ENCODE measurements around the gene TP53BP1. TPM values are rescaled to one million over a fixed set of nuclear protein-coding genes. Genes with fewer than 3 reads are reported as not detected.

Gene TP53BP1
- total and polyA plus RNA-seq, 2 of the 13 experiments (the other 11 are each of a cell fraction or from before 2014, with no cell fraction given) = 17.1 to 17.4 TPM

DNA sequence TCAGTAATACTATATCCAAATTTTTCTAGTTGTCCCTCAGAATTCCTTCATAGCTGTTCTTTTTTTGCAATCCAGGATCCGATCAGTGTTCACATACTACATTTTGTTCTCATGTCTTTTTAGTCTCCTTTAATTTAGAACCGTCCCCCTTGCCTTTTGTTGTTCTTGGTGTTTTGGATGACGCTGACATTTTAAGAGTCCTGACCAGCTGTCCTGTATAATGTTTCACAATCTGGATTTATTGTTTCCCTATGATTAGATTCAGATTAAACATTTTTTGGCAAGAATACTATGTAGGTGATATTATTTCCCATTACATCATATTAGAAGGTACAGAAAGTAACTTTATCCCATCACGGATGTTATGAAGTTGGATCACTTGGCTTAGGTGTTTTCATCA lies 110.6 kb downstream of the TP53BP1 start (continued):
- TF ChIP-seq, protein P1, sequence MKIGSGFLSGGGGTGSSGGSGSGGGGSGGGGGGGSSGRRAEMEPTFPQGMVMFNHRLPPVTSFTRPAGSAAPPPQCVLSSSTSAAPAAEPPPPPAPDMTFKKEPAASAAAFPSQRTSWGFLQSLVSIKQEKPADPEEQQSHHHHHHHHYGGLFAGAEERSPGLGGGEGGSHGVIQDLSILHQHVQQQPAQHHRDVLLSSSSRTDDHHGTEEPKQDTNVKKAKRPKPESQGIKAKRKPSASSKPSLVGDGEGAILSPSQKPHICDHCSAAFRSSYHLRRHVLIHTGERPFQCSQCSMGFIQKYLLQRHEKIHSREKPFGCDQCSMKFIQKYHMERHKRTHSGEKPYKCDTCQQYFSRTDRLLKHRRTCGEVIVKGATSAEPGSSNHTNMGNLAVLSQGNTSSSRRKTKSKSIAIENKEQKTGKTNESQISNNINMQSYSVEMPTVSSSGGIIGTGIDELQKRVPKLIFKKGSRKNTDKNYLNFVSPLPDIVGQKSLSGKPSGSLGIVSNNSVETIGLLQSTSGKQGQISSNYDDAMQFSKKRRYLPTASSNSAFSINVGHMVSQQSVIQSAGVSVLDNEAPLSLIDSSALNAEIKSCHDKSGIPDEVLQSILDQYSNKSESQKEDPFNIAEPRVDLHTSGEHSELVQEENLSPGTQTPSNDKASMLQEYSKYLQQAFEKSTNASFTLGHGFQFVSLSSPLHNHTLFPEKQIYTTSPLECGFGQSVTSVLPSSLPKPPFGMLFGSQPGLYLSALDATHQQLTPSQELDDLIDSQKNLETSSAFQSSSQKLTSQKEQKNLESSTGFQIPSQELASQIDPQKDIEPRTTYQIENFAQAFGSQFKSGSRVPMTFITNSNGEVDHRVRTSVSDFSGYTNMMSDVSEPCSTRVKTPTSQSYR (CRISPR knock-in tag; IDR thresholded peaks at IDR 0.05; ENCODE audit: borderline replicate concordance) = no peak
- TF ChIP-seq MZF1 (CRISPR knock-in tag; IDR thresholded peaks at IDR 0.05; ENCODE audit: borderline replicate concordance) (no peak), JUNB (CRISPR knock-in tag; IDR thresholded peaks at IDR 0.05; ENCODE audit: borderline replicate concordance) (no peak), ZMYM3 (CRISPR knock-in tag; IDR thresholded peaks at IDR 0.05) (no peak), ARNT2 (CRISPR knock-in tag; IDR thresholded peaks at IDR 0.05; ENCODE audit: low read depth) (no peak), ZBTB42 (CRISPR knock-in tag; IDR thresholded peaks at IDR 0.05) (no peak), SATB2 (CRISPR knock-in tag; IDR thresholded peaks at IDR 0.05) (no peak), IKZF4 (CRISPR knock-in tag; IDR thresholded peaks at IDR 0.05; ENCODE audit: borderline replicate concordance, low read depth, not compliant biosample characterization) (no peak), TBX2 (CRISPR knock-in tag; IDR thresholded peaks at IDR 0.05; ENCODE audit: borderline replicate concordance) (no peak), TBP (CRISPR knock-in tag; IDR thresholded peaks at IDR 0.05) (no peak)
- TF ChIP-seq, protein P2, sequence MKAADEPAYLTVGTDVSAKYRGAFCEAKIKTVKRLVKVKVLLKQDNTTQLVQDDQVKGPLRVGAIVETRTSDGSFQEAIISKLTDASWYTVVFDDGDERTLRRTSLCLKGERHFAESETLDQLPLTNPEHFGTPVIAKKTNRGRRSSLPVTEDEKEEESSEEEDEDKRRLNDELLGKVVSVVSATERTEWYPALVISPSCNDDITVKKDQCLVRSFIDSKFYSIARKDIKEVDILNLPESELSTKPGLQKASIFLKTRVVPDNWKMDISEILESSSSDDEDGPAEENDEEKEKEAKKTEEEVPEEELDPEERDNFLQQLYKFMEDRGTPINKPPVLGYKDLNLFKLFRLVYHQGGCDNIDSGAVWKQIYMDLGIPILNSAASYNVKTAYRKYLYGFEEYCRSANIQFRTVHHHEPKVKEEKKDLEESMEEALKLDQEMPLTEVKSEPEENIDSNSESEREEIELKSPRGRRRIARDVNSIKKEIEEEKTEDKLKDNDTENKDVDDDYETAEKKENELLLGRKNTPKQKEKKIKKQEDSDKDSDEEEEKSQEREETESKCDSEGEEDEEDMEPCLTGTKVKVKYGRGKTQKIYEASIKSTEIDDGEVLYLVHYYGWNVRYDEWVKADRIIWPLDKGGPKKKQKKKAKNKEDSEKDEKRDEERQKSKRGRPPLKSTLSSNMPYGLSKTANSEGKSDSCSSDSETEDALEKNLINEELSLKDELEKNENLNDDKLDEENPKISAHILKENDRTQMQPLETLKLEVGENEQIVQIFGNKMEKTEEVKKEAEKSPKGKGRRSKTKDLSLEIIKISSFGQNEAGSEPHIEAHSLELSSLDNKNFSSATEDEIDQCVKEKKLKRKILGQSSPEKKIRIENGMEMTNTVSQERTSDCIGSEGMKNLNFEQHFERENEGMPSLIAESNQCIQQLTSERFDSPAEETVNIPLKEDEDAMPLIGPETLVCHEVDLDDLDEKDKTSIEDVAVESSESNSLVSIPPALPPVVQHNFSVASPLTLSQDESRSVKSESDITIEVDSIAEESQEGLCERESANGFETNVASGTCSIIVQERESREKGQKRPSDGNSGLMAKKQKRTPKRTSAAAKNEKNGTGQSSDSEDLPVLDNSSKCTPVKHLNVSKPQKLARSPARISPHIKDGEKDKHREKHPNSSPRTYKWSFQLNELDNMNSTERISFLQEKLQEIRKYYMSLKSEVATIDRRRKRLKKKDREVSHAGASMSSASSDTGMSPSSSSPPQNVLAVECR (CRISPR knock-in tag; IDR thresholded peaks at IDR 0.05; ENCODE audit: borderline replicate concordance) = no peak
- TF ChIP-seq, protein P3, sequence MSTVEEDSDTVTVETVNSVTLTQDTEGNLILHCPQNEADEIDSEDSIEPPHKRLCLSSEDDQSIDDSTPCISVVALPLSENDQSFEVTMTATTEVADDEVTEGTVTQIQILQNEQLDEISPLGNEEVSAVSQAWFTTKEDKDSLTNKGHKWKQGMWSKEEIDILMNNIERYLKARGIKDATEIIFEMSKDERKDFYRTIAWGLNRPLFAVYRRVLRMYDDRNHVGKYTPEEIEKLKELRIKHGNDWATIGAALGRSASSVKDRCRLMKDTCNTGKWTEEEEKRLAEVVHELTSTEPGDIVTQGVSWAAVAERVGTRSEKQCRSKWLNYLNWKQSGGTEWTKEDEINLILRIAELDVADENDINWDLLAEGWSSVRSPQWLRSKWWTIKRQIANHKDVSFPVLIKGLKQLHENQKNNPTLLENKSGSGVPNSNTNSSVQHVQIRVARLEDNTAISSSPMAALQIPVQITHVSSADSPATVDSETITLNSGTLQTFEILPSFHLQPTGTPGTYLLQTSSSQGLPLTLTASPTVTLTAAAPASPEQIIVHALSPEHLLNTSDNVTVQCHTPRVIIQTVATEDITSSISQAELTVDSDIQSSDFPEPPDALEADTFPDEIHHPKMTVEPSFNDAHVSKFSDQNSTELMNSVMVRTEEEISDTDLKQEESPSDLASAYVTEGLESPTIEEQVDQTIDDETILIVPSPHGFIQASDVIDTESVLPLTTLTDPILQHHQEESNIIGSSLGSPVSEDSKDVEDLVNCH (CRISPR knock-in tag; IDR thresholded peaks at IDR 0.05) = no peak

Data from HepG2 (cell line).